NK-92 treated with Interleukin-12 subunit alpha and Interleukin-12 subunit beta, amount 100 ng/mL, for 24 hours (cell line): ENCODE results near the gene IQSEC1.

Source experiments
- DNase-seq: peaks from one replicate; lab custom pipeline; 2025; lab: John Stamatoyannopoulos, UW

Gene IQSEC1

DNA sequence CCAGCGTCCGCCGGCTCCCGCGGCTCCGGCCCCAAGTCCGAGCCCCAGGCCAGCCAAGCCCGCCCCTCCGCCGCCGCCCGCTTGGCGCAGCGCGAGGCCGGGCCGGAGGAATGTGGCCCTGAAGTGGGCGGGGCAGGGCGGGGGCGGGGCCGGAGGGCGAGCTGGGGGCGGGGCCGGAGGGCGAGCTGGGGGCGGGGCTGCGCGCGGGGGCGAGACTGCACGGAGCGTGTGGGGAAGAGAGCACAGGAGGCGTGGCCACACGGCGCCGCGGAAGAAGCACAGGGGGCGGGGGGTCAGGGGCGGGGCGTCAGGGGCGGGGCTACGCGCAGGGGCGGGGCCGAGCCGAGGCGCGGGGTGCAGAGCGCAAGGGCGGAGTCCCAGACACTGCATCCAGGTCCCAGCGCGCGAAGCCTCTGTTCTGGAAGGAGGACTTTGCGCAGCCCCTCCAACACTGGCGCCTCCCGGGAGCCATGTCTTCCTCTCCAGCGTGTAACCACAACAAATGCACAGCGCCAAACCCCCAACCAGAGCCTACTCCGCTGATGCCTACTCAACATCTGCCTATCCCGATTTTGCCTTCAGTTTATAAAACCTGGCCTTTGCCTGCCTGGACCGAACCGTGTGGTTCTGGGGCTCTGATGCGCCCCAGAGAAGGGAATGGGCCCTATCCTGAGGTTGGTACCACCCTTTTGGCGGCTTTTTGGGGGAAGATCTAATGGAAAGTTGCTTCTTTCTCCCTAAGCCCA is 105.5 kb downstream of the IQSEC1 start:
- peak; percentile 68 for DNase-seq

DNA sequence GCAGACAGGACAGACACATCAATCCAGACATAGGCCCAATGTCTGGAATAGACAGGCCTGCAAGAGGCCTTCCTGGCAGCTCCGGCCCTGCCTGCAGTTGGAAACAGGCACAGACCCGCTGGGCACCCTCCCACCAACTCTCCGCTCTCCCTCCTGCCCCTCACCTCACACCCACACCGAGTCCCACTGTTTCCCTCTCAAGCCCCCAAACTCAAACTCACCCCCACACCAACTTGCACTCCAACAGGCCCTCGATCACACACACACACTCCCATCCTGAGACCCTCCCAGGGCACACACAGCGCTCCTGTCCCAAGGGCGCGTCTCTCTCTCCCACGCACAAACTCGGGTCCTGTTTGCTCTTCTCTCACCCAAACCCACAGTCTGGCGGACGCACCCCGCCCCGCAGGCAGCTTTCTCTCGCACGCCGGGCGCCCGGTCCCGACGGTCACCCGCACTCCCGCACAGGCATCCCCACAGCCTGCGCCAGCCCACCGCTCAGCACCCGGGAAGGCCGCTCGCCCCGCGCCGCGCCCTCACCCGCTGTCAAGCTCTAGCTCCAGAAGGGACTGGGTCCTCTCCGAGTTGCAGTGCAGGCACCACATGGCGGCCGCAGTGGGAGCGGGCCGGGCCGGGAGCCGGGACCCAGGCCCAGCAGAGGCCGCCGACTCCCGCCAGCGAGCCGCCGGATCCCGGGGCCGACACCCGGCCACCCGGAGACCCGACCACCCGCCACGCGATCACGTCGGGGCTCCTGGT is 106.2 kb downstream of the IQSEC1 start:
- DNase-seq = no peak

DNA sequence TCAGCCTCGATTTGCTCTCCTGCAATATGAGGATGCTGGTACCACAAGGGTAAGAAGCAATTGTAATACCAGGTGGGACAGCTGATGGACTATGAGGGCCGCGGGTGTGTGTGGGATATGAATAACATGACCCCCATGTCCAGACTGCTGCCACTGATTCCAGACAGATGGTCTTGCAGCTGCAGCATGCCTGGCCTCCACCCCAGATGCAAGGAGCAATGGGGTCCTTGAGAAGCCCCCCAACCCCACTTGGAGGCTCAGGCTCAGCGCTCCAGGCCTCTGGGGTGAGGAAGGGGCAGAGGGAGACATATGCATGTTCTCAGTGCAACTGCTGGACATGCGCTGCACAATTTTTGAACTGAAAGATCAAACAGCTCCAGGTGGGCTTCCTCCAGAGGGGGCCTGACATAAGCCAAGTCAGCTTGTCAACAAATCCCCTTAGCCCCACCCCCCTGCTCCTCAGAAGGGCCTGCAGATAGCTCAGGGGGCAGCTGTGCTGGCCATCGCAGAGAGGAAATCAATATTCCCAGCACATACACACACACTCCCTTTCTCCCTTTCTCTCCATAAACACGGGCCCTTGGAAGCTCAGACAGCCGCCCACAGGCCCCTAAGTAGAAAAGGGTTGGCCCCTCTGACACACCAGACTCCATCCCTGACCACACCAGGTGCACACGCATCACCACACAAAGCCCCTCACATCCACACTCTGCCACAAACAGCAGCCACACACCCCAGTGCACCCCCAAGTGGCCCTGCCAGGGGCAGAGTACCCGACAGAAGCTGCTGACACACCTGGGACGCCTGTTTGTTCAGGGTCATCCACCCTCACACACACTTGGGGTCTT is 107.0 kb downstream of the IQSEC1 start:
- DNase-seq = no peak

DNA sequence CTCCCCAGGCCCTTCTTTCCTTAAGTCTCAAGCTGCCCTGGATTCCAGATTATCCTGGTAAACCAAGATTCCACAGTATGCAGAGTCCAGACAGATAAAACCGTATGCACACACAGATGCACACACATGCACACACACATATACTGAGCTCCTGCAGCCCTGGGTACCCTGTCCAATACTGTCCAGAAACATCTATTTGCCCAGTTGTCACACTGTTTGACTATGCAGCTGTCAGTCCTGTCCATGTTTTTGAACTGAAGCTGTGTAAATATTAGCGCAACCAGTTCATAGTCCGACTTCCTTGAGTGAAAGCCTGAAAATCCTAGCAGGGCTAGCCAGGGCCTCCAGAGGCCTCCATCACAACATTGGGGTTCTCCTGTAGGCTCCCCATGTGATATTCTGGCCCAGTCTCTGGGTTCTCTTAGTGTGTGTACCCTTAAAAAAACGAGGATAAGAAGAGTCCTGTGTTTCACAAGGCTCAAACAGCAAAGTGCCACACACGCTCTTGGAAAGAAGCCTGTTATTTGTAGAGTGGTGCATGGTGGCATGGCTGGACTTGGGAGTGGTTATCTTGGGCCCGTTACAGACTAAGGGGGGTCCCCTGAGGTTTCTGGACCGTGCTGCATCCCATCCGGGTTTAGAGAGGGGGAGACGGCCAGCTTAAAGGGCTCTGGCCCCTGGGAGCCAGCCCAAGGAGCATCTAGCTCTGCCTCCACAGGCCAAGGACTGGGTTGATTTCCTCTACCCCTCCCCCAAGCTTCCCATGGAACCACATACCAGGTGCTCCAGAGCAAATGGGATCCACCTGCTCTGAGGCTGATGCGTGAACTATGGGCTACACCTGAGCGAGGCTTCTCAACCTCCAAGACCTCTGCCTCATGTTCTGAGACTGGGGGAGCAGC is 108.3 kb downstream of the IQSEC1 start:
- no peak for DNase-seq

DNA sequence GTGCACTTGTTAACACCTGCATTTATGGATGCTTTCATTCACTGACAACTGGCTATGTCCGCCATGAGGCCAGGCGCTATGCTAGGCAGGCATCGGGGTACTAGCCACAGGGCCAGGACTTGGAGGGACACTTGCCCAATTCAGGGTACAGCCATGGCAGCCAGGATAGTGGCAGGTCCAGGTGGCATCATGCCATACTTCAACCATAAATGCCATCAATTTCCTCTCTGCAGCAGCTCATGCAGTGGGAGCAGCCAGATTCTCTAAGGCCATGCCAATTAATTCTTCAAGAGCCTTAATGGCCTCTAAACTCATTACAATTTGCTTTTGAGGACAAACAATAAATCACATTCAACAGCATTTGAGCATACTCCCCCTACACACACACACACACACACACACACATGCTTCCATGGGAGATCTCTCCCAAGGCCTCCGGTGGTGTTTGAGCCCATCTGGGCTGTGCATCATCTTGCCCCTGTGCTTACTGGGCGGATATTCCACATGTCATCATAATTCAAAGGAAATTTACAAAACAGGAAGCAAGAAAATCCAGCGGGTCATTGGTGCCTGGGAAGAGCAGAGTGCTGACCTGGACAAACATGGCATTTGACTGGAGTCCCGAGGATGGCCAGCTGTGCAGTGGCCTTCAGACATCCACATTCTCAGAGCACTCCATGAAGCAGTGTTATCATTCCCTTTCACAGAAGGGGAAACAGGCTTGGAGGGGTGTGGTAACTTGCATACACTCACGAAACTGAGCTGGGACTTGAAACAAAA is 109.1 kb downstream of the IQSEC1 start:
- DNase-seq = no peak

DNA sequence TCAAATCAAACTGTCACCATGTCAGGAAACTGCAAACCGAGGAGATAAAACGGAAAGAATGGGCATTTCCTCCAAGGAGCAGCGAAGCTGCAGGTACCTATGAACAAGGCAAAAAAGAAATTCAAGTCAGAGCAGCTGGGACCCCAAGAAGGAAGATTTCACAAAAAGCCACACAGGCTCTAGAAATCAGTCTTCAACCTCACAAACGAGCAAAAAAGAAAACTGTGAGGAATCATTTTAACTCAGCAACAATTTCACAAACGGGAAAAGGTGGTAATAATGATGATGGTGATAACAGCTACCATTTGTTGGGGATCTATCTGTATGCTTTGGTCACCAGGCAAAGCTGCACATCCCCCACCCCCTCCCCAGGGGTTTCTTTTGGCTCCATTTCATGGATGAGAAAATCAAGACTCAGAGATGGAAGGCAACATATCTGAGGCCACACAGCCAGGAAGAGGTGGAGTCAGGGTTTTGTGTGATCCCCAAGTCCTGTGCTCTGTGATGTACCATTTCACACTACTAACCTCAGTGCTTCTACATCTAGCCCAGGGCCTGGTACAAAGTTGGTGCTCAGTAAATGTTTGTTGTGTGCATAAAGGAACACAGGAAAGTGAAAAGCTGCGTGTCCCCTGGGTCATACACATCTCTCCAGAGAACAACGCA is 109.9 kb downstream of the IQSEC1 start:
- no peak for DNase-seq

DNA sequence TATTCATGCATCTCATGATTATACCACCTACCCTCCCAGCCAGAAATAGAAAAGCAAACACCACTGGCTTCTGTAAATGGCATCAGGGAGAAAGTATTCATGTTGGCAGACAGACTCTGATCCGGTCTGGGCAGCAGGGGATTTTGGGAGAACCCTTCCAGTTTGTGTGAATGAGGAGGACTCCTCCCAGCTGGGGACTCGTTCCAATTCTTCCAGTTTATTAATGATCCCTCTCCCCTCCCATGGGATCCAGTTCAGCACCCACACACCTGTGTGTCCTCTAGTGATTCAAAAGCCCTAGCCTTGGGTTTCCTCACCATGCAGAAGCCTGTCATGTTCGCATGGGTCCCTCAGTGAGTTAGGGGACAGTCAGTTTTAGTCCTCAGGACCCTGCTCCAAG is 110.9 kb downstream of the IQSEC1 start:
- no peak for DNase-seq

DNA sequence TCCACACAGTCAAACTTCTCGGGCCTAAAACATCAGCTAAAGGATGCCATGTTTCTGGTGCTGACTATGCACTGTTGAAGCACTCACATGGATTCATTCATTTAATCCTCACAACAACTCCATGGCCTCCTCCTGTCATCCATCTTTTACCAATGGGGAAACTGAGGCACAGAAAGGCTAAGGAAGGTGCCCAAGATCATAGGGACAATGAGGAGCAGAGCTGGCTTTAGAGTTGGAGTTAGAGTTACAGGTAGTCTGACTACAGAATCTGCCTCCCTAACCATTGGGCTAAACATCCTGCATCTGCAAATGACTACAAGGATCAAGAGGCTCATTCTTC is 111.6 kb downstream of the IQSEC1 start:
- no peak for DNase-seq

DNA sequence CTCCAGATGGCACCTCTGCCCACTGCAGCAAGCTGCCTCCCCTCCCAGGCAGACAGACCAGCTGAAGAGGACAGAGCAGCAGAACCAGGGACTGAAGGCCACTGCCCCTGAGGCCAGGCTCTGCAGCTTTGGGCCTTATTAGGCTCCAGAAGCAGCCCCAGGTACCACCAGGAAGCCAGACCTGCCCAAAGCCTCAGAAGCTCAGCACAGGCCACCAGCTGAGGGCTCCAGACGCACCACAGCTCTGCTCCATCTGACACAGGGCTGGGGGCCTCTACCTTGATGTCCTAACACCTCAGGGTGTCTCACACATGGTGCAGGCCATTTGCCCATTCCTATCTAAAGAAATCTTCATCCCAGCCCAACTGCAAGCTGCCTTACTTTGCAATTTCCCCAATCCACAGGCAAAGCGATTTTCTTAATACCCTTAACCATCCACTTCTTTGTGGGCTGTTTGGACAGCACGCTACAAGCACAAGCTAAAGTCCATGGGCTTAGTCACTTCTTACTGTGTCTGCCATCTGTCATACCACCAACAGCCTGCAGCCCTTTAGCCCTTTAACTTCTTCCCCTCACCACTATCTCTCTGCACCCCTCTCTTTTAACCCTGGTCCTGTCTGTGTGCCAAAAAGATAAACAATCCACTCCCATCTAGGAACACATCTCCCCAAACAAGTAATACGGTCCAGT is 112.1 kb downstream of the IQSEC1 start:
- no peak for DNase-seq

DNA sequence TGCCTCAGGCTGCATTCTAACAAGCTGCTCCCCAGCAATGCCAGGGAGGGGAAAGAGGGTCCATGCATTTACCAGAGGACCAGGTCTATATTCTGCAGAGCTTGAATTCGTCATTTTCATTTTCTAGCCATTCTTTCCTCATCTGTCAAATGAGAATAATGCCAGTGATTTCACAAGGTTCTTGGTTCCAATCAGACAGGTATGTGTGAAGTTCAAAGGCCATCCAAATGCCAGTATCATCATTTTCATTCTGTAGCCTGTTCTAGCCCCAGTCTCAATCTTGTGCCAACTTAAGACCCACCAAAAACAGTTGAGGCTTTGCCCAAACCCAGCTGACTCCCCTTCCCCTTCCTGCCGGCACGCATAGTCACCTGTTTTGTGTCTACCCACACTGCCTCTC is 112.7 kb downstream of the IQSEC1 start:
- DNase-seq = no peak

DNA sequence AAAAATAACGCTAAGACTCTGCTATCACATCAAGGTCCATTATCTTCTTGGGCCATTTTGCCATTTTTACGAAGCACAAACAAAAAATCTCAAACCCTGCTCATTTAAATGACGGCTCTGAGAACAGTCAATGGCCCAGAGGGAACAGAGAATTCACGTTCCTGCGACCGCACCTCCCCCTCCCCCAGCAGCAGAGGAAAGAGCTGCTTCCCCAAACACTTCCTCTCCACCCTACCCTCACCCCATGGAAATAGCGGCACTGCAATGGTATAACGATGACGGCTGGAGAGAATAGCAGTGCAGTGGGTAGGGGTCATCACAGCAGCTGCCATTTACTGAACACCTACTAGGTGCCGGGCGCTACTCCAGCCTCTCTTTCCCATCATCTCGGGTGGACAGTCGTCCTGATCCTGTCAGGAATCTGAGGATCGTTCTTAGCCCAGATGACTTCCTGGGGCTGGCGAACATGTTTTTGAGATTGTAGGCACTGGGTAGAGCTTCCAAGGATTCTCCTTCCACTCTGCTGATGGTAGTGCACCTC is 113.3 kb downstream of the IQSEC1 start:
- DNase-seq = no peak

DNA sequence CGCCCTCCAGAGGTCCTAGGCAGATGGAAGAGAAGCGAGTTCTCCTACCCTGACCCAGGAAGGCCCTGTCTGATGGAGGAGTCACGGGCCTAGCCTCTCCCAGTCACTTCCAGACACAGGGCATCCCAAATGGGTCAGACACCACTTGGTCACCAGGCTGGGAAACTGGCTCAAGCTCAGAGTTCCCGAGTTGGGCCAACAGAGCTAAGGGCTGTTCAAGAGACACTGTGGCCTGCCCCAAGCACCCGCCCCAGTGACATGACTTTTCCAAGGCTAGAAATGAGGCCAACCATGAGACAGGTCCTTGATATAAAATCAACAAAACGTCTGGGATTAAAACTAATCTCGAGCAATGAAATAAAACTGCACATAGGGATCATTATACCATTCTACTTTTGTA is 113.8 kb downstream of the IQSEC1 start:
- no peak for DNase-seq

DNA sequence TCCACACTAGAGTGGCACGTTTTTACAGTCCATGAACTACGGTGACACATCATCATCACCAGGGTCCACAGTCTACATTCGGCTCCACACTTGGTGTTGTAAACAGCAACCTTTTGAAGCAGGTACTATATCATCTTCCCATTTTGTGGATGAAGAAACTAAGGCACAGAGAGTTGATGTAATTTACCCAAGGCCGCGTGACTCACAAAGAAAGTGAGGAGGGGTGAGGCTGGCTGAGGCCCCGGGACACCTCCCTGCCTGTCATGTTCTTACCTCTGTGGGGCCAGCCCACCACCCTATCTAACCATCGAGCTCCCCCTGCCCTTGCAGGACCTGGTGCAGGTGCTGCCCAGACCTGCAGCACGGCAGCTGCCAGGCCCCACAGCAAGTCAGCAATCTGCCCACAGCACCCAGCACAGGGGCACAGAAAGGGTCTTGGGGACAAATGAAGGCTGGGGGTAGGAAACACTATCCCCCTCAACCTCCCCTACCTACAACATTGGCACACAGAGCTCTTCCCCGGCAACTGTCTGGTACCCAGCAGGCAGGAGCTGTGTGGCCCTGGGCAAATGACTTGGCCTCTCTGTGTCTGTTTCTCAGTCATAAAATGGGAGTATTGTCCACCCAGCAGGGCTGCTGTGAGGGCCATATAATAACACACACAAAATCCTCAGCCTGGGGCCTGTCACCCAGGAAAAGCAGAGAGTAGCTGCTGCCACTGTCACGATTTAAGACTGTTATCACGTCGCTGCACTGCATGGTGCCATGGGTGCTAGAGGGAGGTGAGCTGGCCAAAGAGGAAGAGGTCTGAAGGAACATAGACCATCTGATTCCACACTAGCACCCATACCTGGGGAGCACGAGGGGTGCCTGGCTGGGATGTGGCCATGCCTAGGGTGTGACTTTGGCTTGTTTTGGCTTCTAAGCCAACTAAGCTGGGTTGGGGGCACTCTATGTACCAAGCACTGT is 115.1 kb downstream of the IQSEC1 start:
- DNase-seq = no peak

DNA sequence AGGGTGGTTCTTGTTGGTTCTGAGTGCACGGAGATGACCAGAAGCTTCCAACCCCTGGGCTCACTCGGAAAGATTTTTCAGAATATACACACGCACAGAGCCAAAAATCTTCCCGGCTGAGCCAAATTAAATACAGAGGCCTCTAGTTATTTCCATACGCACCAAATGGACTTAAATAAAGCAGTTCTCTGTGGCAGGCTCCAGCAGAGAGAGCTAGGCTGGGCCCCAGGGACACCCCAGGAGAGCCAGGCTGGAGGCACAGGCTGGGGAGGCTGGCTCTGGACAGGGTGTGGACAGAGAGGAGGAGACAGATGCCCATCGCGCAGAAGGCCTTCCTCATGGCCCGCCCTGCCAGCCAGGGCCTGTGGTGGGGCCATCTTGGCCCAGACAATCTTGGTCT is 115.9 kb downstream of the IQSEC1 start:
- DNase-seq = no peak

DNA sequence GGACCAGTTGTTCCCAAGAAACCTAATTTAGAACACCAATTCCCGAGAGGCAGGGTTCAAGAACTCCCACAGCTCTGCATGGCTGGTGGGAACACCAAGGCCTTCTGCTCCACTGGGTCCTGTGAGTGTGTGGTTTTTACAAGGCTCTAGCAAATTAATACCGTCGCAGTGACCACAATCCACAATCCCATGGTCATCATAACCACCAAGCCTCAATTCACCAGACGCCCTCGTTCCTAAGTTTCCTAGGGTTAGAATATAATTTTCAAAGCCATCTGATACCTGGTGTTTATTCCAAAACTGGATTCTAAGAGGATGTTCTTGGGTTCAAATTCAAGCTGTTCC is 116.9 kb downstream of the IQSEC1 start:
- DNase-seq = no peak

DNA sequence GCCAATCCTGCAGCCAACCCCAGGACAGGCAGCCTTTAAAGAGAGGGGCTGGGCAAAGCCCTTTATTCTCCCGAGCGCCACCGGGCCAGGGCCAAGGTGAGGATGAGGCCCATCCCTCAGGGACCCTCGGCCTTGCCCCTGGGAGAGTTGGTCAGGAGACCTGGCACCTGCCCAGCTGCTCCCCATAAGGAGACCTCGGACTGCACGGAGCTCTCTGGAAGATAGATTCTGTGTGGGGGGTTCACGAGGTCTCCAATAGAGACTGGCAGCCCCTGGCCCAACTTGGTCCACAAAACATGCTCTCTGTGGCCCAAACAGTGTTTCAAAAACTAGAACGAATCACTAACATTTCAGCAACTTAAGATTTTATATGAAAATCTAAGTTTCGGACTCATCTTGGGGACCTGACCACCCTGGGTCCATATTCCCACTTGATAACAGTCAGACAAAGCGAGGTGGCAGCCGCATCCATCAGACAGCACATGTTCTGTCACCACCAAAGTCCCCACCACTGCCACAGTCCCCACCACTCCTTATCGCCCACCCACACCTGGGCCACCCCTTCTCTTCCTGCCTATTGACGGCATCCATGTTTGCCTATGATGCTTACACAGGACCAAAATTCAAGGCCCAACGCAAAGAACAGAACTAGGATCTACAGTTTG is 117.4 kb downstream of the IQSEC1 start:
- no peak for DNase-seq

DNA sequence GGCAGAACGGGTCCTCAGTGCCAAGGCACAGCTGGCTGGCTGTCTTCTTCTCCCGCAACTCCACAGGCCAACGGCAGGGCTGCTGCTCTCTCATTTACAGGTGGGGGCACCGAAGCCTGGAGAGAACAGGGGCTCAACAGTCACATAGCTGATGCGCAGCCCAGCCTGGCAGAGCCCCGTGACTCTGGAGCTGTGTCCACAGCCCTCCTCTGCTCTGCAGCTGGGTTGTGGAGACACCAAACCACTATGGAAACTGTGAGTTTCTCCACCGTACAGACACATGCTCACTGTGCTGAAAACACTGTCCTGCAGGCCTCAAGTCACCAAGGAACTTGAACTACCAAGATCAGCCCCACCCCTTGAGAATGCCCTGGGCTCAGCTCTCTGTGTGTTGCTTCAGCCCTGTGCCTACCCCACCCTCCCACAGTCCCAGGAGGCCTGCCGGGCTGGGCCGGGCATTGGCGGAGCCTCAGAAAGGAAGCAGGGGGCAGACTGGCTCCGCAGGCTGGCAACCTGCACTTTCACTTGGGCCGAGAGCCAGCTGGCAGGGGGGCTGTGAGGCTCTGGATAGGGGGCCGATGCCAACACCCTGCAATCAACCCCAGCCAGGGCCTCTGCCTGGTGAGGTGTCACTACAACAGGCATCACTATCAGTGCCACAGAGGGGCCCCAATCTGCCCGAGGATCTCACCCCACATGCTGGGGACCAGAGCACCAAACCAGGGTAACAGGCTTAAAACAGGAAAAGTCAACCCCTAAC is 118.2 kb downstream of the IQSEC1 start:
- no peak for DNase-seq
